HG02798 (cell line): Measurements from ENCODE around the gene CTU1.
A peak's percentile ranks its signal among the peaks of the same experiment; 100 is the strongest.
"Not testable (repeated sequence)": the region's sequence is repeated elsewhere in the genome, so short reads cannot be mapped to it uniquely, and the experiment has no call there.

Experiments used
- ATAC-seq: cut with Tn5 transposase; IDR thresholded peaks from one replicate; pipeline ENCODE4 v1.9.1; 2021; ENCODE audit warnings: mild to moderate bottlenecking; ENCODE audit not compliant: unreplicated experiment, poor library complexity

Gene CTU1

DNA sequence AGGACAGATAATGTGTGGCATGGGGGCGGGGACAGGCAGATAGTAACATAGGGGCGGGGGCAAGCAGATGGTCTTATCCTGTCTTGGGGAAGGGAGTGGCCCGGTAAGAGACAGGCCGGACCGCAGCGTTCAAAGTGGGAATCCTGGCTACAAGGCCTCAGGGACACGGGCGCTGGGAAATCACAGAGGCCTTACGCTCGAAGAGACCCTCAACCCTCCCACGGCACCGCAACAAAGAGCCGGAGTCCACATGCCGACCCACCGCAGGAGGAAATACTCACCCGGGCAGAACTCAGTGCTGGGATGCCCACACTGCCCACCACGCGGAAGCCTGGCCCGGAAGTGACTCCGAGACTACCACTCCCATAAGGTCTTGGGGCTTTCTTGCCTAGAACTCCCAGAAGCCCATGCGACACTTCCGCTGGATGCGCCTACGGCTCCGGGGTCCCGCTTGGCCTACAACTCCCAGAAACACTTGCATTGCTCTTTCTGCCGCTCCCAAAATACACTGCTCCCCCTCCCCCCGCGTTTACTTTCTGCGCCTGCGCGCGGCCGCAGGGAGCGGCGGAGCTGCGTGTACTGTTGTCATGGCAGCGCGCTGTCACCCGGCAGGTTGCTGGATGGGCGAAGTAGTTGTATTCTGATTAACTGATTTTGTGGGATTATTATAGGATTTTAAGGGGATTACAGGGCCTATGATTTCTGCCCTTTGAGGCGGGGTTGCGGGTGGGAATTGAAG, at the start of gene CTU1:
Gene CTU1, minus strand, starts transcription at position 344 of the 739 bp plus-strand sequence. CDS start 3,840 bp downstream, outside the sequence.
- ATAC-seq, result peak; percentile 96

- ATAC-seq, result no peak
These were observed 49.1 kb upstream of the CTU1 start for GRCh38 chr19:51157265-51157664.

DNA sequence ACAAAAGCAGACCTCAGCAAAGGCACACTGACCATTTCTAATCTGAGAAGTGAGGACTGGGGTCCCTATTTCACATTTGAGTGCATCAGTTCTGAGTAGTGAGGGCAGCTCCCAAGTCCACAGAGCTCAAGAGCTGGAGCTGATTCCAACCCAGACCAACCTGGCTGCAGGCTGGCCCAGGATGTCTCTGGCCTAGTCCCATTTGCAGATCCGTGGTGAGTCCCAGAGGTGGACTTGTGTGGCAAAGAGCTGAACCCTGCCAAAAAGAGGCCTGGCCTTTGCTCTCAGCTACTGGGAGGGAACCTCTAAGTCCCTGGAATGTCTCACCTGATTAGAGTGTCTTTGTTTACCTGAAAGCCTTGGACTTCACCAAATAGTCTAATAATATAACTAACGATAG, 48.5 kb upstream of the CTU1 start:
- no peak for ATAC-seq

GRCh38 chr19:51150627-51151026, 42.4 kb upstream of the CTU1 start:
- no peak for ATAC-seq

DNA sequence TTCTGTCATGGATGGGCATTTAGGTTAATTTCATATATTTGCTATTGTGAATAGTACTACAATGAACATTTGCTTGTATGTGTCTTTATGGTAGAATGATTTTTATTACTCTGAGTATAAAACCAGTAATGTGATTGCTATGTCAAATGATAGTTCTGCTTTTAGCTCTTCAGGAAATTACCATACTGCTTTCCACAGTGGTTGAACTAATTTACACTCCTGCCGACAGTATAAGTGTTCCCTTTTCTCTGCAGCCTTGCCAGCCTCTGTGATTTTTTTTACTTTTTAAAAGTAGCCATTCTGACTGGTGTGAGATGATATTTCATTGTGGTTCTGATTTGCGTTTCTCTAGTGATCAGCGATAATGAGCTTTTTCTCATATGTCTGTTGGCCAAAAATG, 40.4 kb upstream of the CTU1 start:
- ATAC-seq, result no peak

GRCh38 chr19:51147663-51148062, 39.5 kb upstream of the CTU1 start:
- no peak for ATAC-seq

- ATAC-seq, result no peak
These were observed 38.5 kb upstream of the CTU1 start for GRCh38 chr19:51146751-51147150.

DNA sequence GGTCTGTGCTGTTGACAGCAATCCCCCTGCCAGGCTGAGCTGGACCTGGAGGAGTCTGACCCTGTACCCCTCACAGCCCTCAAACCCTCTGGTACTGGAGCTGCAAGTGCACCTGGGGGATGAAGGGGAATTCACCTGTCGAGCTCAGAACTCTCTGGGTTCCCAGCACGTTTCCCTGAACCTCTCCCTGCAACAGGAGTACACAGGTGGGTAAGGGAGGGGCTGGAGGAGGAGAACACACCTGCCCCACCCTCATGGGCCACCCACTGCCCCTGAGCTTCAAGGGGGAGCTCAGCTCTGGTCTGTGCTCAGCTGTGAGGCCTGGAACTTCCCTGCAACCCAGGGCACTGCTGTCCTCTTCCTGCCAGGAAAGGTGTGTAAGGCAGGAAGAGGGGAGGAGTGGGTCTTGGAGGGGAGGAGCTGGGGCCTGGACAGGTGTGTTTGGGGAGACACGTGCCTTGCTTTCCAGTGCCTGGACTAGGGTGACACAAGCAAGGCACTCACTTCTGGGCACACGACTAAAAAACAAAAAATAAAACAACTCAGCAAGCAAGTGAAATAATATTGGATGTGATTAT, 37.8 kb upstream of the CTU1 start:
- no peak for ATAC-seq

GRCh38 chr19:51144482-51145045, 36.4 kb upstream of the CTU1 start:
- no peak for ATAC-seq

- ATAC-seq, result no peak
These were observed 35.3 kb upstream of the CTU1 start for GRCh38 chr19:51143486-51143885.

DNA sequence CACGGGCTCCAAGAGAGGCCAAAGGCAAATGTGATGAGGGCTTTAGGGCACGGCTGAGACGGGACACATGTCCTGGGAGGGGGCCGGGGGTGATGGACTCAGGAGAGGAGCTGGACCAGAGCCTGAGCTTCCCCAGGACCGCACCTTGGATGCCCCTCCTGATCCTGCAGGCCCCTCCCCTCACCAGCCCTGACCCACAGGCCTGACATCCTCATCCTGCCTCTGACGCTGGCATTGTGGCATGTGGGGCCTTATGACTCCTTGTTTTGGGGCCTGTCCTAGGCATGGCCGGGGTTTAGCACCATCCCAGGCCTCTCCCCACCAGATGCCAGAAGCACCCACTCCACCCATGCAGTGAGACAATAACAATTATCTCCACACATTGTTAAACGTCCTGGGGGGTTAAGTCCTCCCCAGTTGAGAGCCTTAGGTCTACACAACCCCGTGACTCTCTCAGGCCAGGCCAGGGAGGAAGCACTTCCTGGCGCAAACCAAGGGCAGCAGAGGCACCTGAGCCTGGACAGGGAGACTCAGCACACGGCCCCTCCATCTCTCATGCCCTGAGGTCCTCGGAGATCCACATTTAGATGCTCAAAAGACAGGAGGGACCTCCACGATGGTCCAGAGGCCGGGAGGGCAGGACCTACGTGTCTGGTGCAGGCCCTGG, 34.7 kb upstream of the CTU1 start:
- ATAC-seq, result not testable (repeated sequence)

DNA sequence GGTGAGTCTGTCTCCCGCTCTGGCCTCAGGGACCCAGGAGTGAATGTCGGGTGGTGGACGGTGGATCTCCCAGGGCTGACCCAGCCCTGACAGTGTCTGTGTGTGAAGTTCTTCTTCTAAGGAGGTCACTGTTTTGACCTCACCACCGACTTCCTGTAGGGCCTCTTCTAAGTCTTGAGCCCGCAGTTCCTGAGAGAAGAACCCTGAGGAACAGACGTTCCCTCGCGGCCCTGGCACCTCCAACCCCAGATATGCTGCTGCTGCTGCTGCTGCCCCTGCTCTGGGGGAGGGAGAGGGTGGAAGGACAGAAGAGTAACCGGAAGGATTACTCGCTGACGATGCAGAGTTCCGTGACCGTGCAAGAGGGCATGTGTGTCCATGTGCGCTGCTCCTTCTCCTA, 33.9 kb upstream of the CTU1 start, which contains the start of gene SIGLEC7:
Gene SIGLEC7, plus strand, starts transcription at position 183 of the 400 bp plus-strand sequence. Its CDS starts 69 bp downstream, at position 252.
- ATAC-seq, result no peak

GRCh38 chr19:51141181-51141580, 33.0 kb upstream of the CTU1 start:
- ATAC-seq, result no peak

- no peak for ATAC-seq
These were observed 32.2 kb upstream of the CTU1 start for GRCh38 chr19:51140441-51140840.

DNA sequence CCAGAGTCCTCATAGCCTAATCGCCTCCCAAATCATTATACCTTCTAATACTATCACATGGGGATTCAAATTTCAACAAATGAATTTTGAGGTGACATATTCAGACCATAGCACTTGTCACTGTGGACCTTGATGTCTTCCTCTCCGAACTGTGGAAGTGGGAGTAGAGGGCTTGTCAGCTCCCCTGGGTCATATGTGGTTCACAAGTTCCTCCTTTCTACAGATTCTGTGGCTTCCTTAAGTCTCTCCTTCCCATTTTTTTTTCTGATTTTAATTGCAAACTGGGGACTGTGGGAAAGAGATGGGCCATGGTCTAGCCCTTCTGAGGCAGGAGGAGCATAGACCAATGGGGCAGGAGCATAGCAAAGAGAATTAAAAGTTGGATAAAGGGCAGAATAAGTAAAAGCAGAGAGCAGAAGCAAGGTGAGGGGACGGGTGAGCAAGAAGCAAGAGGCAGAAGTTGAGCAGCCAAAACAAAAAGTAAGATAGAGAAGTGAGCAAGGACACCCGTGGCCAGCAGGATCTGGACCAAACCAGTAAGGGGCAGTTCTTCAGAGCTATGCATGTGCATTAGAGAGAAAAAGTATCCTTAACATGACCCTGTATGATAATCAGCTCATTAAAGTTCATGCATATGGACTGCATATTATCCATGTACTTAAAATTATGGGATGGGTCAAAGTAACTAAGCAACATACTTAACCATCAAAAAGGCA, 31.2 kb upstream of the CTU1 start:
- no peak for ATAC-seq

- ATAC-seq, result no peak
These were observed 30.4 kb upstream of the CTU1 start for GRCh38 chr19:51138549-51138979.

- ATAC-seq, result no peak
These were observed 29.7 kb upstream of the CTU1 start for GRCh38 chr19:51137792-51138425.

DNA sequence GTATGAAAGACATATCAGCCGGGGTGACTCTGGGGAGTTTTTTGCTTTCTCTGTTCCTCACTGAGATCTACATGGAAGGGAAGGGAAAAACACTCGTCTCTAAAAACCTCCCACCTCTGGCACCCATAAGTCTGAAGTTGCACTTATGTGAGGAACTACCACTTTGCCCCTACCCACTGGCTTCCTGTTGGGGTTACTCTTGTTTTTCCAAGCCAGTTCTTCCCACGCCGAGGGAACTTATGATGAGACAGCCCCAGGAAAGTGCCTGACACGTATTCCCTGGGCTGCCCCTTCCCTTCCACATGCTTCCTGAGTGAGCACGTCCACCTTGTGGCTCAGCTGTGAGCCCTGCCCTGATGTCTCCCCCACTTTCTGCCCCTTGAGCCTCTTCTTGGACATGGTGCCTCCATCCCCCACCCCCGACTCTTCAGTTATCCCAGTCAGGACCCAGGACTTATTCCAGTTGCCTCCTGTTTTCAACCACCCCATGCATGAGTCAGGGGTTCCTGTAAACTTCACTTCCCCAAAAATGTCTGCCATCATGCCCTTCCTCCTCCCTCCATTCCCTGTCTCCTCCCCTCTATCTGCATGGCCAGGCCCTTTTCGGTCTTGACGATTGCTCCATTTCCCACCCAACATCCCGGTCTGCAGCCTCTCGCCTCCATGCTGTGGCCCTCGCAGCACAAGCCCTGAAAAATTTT, 28.8 kb upstream of the CTU1 start:
- no peak for ATAC-seq

DNA sequence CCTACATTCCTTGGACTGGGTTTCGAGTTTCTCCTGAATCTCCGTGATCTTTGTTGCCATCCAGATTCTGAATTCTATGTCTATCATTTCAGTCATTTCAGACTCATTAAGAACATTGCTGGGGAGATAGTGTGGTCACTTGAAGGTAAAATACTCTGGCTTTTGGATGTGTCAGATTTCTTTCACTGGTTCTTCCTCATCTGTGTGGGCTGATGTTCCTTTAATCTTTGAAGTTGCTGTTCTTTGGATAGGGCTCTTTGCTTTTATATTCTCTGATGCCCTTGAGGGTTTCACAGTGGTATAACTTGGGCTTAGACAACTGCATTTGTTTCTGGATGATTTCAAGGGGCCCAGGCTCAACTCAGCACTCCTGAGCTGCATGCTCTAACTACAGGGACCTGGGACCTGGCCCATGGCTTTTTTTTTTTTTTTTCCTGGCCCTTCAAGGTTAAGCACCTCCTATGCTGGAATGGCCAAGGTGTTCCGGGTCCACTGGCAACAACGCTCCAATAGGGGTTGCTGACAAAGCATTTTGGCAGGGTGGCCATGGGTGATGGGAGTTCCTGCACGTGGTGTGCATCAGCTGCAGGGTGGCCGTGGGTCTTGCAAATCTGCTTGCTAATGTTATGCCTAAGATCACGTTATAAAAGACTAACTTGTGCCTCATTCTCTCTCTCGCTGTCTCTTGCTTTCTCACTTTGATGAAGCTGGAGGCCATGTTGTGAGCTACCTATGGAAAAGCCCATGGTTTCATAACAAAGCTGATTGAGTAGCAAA, 28.0 kb upstream of the CTU1 start:
- no peak for ATAC-seq
